NK-92 (cell line): Measurements from ENCODE around the gene H6PD.

Experiments used
- DNase-seq: peaks from one replicate; lab custom pipeline; 2025; ENCODE audit not compliant: unreplicated experiment; lab: John Stamatoyannopoulos, UW

The H6PD gene

GRCh38 chr1:9239622-9240401, 5.2 kb downstream of the H6PD start:
- DNase-seq, result no peak

DNA sequence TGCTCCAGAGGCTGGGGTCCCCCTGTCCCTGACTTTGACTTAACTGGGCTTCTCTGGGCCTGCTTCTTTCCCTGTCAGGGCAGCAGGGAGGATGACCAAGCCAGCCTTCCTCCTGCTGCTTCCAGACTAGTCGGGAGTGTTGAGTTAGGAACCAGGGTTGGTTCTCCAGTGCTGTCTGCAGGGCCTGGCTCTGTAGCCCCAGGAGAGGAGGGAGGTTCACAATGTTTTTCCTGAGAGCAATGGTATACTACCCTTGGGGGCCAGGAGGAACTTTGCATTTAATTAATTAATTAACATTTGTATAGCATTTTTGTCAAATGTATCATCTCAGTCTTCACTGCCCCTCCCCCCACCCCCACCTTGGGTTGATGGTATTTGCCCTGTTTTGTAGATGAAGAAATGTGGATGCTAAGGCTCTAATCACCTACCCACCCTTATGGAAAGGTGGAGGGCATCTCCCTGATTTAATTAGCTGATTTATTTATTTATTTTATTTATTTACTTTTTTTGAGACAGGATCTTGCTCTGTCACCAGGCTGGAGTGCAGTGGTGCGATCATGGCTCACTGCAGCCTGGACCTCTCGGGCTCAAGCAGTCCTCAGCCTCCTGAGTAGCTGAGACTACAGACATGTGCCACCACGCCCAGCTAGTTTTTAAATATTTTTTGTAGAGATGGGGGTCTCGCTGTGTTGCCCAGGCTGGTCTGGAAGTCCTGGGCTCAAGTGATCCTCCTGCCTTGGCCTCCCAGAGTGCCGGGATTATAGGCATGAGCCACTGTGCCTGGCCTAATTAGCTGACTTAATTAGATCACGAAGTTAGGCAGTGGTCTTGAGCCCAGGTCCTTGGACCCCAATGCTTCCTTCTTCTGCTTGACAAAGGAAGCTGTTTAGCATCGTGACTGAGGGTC, 6.6 kb downstream of the H6PD start:
- no peak for DNase-seq

GRCh38 chr1:9241891-9242290, 7.3 kb downstream of the H6PD start:
- DNase-seq, result no peak

DNA sequence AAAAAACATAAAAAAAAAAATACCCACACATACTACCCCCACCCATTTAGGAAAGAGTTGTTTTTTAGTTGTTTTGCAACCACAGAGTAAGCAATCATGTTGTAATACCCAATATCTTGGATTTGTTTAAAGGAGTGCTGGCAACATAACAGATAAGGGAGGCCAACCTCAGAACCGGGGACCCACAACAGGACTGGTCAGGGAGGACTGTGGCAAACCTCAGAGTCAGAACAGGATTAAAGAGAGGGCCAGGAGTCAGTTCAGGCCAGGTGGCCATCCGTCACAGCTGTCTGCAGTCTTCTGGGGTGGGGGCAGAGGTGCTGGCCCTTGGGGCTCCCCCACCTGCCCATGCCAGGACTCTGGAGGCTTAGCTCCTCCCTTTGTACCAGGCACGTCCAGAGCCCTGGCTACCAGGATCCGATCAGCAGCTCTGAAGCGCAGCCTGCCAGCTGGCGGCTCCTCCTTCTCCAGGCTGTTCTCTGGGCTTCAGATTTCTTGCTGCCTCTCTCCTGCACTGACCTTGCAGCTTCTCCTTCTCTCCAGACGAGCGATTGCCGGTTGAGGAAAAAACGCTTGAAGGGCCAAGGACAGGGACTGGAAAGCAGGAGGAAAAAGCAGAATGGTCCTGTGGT, 7.9 kb downstream of the H6PD start:
- DNase-seq, result no peak

GRCh38 chr1:9243066-9243739, 8.6 kb downstream of the H6PD start:
- no peak for DNase-seq

DNA sequence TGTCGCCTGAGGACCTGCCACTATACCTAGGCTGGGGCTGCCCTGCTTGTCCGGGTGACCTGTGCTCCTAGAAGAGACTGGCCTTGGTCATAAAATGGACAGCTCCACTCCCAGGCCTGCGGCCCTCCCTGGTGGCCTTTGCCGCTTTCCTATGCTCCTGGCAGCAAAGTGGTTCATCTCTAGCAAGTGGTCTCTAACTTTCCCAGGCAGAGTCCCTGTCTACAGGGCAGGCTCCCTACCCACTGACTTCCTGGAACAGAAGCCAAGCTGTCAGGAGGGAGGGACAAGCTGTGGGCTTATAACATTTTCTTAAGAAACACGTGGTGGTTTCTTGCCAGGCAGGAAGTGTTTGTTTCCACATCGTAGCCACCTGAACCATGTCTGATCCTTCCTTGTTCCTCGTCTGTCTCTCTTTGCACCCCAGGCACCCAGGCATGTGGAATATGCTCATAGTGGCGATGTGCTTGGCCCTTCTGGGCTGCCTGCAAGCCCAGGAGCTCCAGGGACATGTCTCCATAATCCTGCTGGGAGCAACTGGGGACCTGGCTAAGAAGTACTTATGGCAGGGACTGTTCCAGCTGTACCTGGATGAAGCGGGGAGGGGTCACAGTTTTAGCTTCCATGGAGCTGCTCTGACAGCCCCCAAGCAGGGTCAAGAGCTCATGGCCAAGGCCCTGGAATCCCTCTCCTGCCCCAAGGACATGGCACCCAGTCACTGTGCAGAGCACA, 10.1 kb downstream of the H6PD start:
- DNase-seq, result no peak

- DNase-seq, result no peak
Measured at GRCh38 chr1:9245230-9245619, 10.7 kb downstream of the H6PD start.

GRCh38 chr1:9245661-9246060, 11.1 kb downstream of the H6PD start:
- DNase-seq, result no peak

DNA sequence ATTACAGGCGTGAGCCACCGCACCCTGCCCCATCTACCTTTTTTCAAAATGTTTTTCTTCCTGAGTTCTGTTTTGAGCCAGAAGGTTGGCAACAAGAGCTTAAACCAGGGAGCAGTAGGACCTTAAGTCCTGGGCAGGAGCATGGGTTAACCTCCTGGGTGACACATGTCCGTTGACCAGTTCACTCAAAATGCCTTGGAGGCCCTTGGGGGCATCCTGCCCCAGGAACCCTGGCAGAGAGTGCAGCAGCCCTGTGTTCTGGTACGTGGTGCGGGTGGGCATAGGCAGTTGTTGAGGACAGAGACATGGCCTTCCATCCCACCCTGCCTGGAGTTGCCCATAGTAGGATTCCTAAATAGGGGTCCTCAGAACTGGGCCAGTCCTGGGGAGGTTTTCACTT, 11.6 kb downstream of the H6PD start:
- DNase-seq, result no peak

DNA sequence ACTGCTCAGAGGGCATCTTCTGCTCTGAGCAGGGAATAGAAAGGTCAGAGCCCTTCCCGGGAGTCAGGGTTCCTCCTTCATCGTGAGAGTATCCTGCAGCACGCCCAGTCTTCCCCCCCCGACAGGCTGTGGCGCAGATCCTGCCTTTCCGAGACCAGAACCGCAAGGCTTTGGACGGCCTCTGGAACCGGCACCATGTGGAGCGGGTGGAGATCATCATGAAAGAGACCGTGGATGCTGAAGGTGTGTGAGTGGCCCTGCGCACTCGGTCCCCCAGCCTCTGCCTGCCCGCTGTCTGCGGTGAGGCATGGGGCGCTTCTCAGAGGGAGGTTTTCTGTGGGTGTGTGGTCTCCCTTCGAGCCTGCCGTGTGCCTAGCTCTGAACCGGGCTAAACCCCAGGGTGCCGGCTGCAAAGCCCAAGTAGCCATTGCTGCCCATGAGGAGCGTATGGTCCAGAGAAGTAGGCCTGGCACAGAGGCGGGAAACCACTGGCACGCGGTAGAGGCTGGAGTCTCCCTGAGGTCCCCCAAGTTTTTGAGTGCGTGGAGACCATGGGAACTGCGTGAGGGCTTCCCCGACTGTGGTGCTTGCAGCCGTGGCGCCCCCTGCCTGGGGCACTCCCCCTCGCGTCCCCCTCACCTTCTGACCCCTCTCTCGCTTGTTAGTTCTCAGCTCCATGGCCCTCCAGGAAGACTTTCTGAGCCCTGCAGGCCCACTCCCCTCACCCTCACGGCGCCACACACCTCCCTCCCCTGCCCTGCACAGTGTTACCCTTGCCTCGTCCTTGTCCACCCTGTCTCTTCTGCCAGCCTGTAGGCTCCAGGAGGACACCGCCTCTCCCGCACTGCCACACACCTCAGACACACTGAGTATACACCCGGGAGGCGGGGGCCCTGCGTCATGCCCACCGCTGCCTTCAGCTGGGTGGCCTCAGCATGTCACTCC, 12.5 kb downstream of the H6PD start:
- DNase-seq, result no peak

DNA sequence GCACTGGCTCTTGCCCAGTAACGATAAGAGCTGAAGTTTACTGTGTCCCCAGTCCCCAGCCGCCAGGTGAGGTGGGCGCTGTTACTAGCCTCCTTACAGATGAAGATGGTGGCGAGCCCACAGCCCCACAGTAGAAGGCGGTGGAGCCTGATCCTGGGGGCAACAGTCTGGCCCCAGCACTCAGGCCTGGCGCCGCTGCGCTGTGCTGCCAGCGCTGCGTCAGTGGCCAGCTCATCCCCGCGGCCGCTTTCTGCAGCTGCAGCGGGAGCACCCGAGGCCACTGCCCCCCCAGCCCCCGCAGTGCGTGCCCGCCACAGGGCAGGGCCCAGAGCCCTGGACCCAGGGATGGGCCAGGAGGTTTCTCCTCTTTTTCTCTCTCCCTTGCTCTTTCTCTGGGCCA, 13.3 kb downstream of the H6PD start:
- no peak for DNase-seq

DNA sequence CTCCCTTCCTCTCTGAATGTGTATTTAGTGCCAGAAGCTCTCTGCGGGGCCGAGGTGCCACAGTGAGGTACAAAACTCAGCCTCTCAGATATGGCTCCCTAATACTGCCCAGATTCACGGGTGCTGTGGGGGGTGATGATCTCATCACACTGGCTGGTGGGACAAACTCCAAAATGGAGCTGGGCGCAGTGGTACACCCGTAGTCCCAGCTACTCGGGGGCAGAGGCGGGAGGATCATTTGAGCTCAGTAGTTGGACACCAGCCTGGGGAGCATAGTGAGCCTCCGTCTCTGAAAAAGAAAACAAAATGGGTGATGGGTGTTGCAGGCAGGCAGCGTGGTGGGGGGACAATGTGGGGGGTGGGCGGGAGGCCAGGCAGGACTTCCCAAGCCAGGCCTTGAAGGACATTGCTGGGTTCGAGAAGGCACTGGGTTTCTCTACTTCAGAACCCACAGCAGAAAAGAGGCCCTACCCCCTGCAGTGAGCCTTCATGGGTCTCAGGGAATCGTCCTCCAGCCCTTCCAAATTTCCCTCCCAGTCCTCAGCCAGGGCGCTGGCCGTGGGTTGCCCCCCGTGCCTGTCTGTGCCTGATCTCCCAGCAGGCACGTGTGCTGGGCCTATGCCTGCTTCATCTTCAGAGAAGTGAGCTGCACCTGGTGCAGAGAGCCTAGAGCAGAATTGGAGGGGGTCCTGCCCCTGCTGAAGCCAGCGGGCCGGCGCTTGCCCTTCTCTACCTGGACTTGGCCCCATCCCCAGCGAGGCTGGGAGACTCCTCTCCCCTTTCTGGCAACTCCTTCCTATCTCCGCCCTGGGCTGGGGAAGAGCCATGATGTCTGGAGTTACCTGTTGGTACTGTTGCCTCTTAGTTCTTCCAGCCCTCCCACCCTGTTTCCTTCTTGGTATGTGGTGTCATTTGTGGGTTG, 14.0 kb downstream of the H6PD start:
- no peak for DNase-seq

DNA sequence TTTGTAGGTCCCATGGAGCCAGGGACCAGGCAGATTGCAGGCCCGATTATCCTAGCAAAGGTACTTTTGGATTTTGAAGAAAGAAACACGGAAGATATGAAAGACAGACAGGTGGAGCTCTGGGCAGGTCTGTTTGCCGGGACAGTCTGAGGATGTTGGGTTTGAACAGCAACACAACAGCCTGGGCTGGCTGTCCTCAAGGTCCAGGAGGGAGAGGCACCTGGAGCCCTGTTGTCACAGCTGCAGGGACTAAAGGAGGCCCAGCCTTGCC, 14.6 kb downstream of the H6PD start:
- DNase-seq, result no peak

- DNase-seq, result no peak
Measured at GRCh38 chr1:9249534-9250410, 15.2 kb downstream of the H6PD start.

DNA sequence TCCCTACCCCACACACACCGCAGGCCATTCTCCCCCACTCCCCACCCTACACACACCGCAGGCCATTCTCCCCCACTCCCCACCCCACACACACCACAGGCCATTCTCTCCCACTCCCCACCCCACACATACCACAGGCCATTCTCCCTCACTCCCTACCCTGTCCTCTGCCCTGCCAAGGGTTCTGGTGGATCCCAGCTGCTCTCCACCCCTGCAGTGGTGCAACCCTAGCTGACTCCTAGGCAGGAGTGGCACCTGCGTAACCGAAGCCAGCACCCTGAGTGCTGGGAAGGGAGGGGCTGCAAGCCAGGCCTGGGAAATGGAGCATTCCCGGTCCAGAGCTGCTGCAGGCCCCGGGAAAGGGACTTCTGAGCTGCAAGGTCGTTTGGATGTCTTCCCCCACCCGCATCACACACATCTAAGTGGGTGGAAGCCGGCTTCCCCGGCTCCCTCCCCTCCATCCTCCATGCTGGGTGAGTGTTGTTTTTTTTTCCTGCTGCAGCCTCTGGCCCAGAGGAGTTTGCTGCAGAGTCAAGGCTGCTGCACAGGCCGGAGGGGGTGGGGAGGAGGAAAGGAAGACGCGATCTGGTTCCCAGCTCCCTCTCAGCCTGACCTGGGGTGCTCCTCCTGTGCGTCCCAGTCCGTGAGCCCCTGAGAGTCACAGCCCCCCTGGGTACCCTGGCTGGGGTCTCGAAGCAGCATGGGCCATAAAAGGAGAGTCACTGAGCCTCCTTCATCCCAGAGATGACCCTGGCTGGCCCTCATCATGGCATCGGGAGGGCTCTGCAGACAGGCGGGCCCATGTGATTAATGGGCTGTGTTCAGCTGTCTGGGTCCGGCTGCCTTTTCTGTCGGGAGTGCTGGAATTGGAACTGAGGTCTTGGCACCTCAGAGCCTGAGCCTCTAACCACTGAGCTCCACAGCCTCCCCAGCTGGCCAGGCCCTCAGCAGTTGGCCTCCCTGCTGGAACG, 16.1 kb downstream of the H6PD start:
- no peak for DNase-seq

- DNase-seq, result no peak
Measured at GRCh38 chr1:9251501-9251900, 16.9 kb downstream of the H6PD start.

- no peak for DNase-seq
Measured at GRCh38 chr1:9253004-9253403, 18.4 kb downstream of the H6PD start.
